Vagina (tissue), 2 donors: ENCODE measurements around the gene SLC6A8. TPM values are rescaled to one million over a fixed set of nuclear protein-coding genes. Genes with fewer than 3 reads are reported as not detected.

Experiments
- DNase-seq, 2 donors: peaks; one replicate each; pipeline ENCODE4 v3.0.0-alpha.2; 2017; ENCODE audit errors: extremely low spot score in 2 of 2
- H3K27ac ChIP-seq: fragments of 200-600 bp; sonication (generic); one replicate; pipeline ENCODE4 v1.5.1; 2019
- H3K27me3 ChIP-seq: fragments of 200-600 bp; sonication (generic); one replicate; pipeline ENCODE4 v1.5.1; 2019
- H3K36me3 ChIP-seq, 2 donors: fragments of 200-600 bp; sonication (generic); one replicate each; pipeline ENCODE4 v1.5.1; 2017 to 2019
- H3K4me1 ChIP-seq: fragments of 200-600 bp; sonication (generic); one replicate; pipeline ENCODE4 v1.5.1; 2019
- H3K4me3 ChIP-seq, 2 donors: fragments of 200-600 bp; sonication (generic); 1 replicate in 1 of 2; 2 replicates in 1 of 2; pipeline ENCODE4 v1.5.1; 2016 to 2019
- H3K9me3 ChIP-seq: fragments of 200-600 bp; sonication (generic); one replicate; pipeline ENCODE4 v1.5.1; 2019
- CTCF ChIP-seq, 3 experiments: fragments of 450-650 bp in 2 of 3; fragments of 200-600 bp in 1 of 3; sonication (generic) in 1 of 3; IDR thresholded peaks; one replicate each; pipeline ENCODE4 v1.5.1; 2017 to 2019; ENCODE audit warnings: antibody characterized with exemption in 3 of 3, mild to moderate bottlenecking in 2 of 3, moderate library complexity in 2 of 3
- POLR2A ChIP-seq, 2 donors: fragments of 450-650 bp; IDR thresholded peaks; one replicate each; pipeline ENCODE4 v1.6.1; 2017; ENCODE audit warnings: antibody characterized with exemption in 2 of 2, mild to moderate bottlenecking in 2 of 2, moderate library complexity in 2 of 2
- POLR2AphosphoS5 ChIP-seq, 2 donors: sonication (generic); formaldehyde crosslinking; IDR thresholded peaks; one replicate each; pipeline ENCODE4 v1.9.0; 2017; ENCODE audit warnings: antibody characterized with exemption in 2 of 2, mild to moderate bottlenecking in 2 of 2, low read depth in 1 of 2; ENCODE audit not compliant: insufficient read depth in 1 of 2
- intact Hi-C: fragments of 100-400 bp; cut with DNase I; formaldehyde crosslinking; loops from one replicate; pipeline ENCODE4 v1.15.1; 2023
- total RNA-seq: library from RNA; depleted of rRNA; stranded (reverse); fragments of >200 nt; gene quantifications from one replicate; pipeline ENCODE4 v1.2.3, GENCODE V29; 2016

SLC6A8 gene
- total RNA-seq, 1 donor from 2014 or later, result 29.2 TPM

GRCh38 chrX:153671589-153672530 is 15.9 kb upstream of the SLC6A8 start:
- no peaks in the 10 kb centered on the region for H3K9me3 ChIP-seq
- no peak for DNase-seq
- H3K4me1 ChIP-seq, result peaks cover 4% of the 10 kb centered on the region
- no peak overlapping the region for H3K27ac ChIP-seq
- H3K27me3 ChIP-seq, result no peaks in the 10 kb centered on the region
- TF ChIP-seq CTCF (IDR thresholded peaks at IDR 0.05) (no peak), POLR2AphosphoS5 (IDR thresholded peaks at IDR 0.05; ENCODE audit: insufficient read depth in 1 of 2, low read depth in 1 of 2) (no peak), POLR2A (IDR thresholded peaks at IDR 0.05) (no peak)
- H3K36me3 ChIP-seq, result no peaks in the 10 kb centered on the region
- H3K4me3 ChIP-seq, result no peak overlapping the region
- intact Hi-C loops, result loop anchor here (10.0 kb wide), 1 partner anchor 117 kb away; no protein-coding TSS in a partner anchor

GRCh38 chrX:153672531-153673427 is 14.9 kb upstream of the SLC6A8 start:
- H3K4me1 ChIP-seq, result peaks cover 4% of the 10 kb centered on the region
- DNase-seq, result no peak
- no peak overlapping the region for H3K4me3 ChIP-seq
- no peak overlapping the region for H3K27ac ChIP-seq
- intact Hi-C loops, result loop anchor here (10.0 kb wide), 1 partner anchor 118 kb away; no protein-coding TSS in a partner anchor
- TF ChIP-seq POLR2A (IDR thresholded peaks at IDR 0.05), result no peak
- TF ChIP-seq POLR2AphosphoS5 (IDR thresholded peaks at IDR 0.05; ENCODE audit: insufficient read depth in 1 of 2, low read depth in 1 of 2), result no peak
- TF ChIP-seq CTCF (IDR thresholded peaks at IDR 0.05), result no peak
- no peaks in the 10 kb centered on the region for H3K36me3 ChIP-seq
- H3K9me3 ChIP-seq, result no peaks in the 10 kb centered on the region
- H3K27me3 ChIP-seq, result no peaks in the 10 kb centered on the region

- TF ChIP-seq CTCF (IDR thresholded peaks at IDR 0.05) (no peak), POLR2AphosphoS5 (IDR thresholded peaks at IDR 0.05; ENCODE audit: insufficient read depth in 1 of 2, low read depth in 1 of 2) (no peak), POLR2A (IDR thresholded peaks at IDR 0.05) (no peak)
- intact Hi-C loops, result loop anchor here (10.0 kb wide), 1 partner anchor 119 kb away; no protein-coding TSS in a partner anchor
- no peak for DNase-seq
- Histone ChIP-seq H3K9me3 (no peaks in the 10 kb centered on the region), H3K4me3 (no peak within 1 kb of the TSS), H3K36me3 (no peaks in the 10 kb centered on the region), H3K27ac (no peak within 1 kb of the TSS), H3K27me3 (no peaks in the 10 kb centered on the region), H3K4me1 (peaks cover 4% of the 10 kb centered on the region)
Observed at GRCh38 chrX:153673428-153674218, 14.1 kb upstream of the SLC6A8 start, which contains the start of gene PNCK. Gene PNCK, minus strand, starts transcription at chrX:153673813. Its CDS starts 737 bp downstream, at chrX:153673076.

GRCh38 chrX:153674219-153674851 is 13.4 kb upstream of the SLC6A8 start:
- no peak for DNase-seq
- Histone ChIP-seq H3K4me1 (peaks cover 4% of the 10 kb centered on the region), H3K27me3 (no peaks in the 10 kb centered on the region), H3K27ac (no peak overlapping the region), H3K36me3 (no peaks in the 10 kb centered on the region), H3K4me3 (no peak overlapping the region), H3K9me3 (no peaks in the 10 kb centered on the region)
- TF ChIP-seq POLR2A (IDR thresholded peaks at IDR 0.05) (no peak), CTCF (IDR thresholded peaks at IDR 0.05) (no peak), POLR2AphosphoS5 (IDR thresholded peaks at IDR 0.05; ENCODE audit: insufficient read depth in 1 of 2, low read depth in 1 of 2) (no peak)
- intact Hi-C loops, result loop anchor here (10.0 kb wide), 1 partner anchor 120 kb away; no protein-coding TSS in a partner anchor
